GM13976 (cell line): ENCODE data around the gene BEND5.

Experiments
- DNase-seq: peaks from one replicate; pipeline ENCODE4 v3.0.0; 2012; ENCODE audit warnings: low spot score
- CTCF ChIP-seq: IDR thresholded peaks from 2 replicates; pipeline ENCODE4 v1.5.1; 2012; ENCODE audit warnings: borderline replicate concordance, mild to moderate bottlenecking; ENCODE audit not compliant: insufficient read depth; ENCODE audit errors: extremely low read depth, missing control alignments, control extremely low read depth
- in situ Hi-C: fragments of 300-500 bp; cut with MboI; formaldehyde crosslinking; loops from one replicate; pipeline ENCODE4 v1.12.0; 2022; ENCODE audit warnings: low sequenced_read_pairs, mixed read lengths, inconsistent platforms; ENCODE audit not compliant: unreplicated experiment

The BEND5 gene

GRCh38 chr1:48701445-48701844, 75.2 kb downstream of the BEND5 start:
- TF ChIP-seq CTCF = no peak
- in situ Hi-C loops = no loop called here
- no peak for DNase-seq

GRCh38 chr1:48697066-48697707, 79.5 kb downstream of the BEND5 start:
- in situ Hi-C loops = no loop called here
- DNase-seq = peak; percentile 57
- peak; percentile 73 for TF ChIP-seq CTCF

- no peak for DNase-seq
- no peak for TF ChIP-seq CTCF
- in situ Hi-C loops = no loop called here
Measured at GRCh38 chr1:48695161-48695560, 81.5 kb downstream of the BEND5 start.

- no peak for DNase-seq
- in situ Hi-C loops = no loop called here
- TF ChIP-seq CTCF = no peak
Measured at GRCh38 chr1:48693674-48694320, 82.9 kb downstream of the BEND5 start.

GRCh38 chr1:48693180-48693579, 83.5 kb downstream of the BEND5 start:
- in situ Hi-C loops = no loop called here
- no peak for DNase-seq
- TF ChIP-seq CTCF = no peak

GRCh38 chr1:48692235-48692634, 84.5 kb downstream of the BEND5 start:
- in situ Hi-C loops = no loop called here
- DNase-seq = no peak
- no peak for TF ChIP-seq CTCF
